Measurements from ENCODE around the gene MRPL32.

GRCh38 chr7:42950417-42950816, 18.2 kb downstream of the MRPL32 start:
- TF ChIP-seq CTCF (IDR thresholded peaks at IDR 0.05) (no peak), POLR2AphosphoS5 (IDR thresholded peaks at IDR 0.05; ENCODE audit: low read depth, low read length) (no peak), TCF7L2 (IDR thresholded peaks at IDR 0.05; ENCODE audit: low read depth, low read length) (no peak)
